ENCODE data around the gene TESMIN. TPM values are rescaled to one million over a fixed set of nuclear protein-coding genes. Genes with fewer than 3 reads are reported as not detected.

TESMIN gene
- total RNA-seq, 1 experiment from 2014 or later, result 8.0 TPM

DNA sequence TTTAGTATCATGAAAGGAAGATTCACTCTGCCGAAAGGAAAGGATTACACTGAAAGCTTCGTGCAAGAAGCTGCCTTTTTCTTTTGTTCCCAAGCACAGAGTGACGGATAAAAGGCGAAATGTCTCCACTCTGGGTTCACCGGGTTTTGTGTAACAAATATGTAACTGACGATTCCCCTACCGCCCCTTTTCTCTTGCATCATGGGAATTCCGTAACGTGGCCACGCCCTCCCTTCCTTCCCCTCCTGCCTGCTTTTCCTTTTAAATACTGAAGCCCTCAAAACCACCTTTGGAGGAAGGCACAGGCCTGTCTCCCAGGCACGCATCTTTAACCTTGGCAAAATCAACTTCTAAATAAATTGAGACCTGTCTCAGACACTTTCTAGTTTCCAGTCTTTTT is 16.4 kb upstream of the TESMIN start:
- TF ChIP-seq EZH2 (IDR thresholded peaks at IDR 0.05; ENCODE audit: borderline replicate concordance, low read depth, low read length, poor library complexity, severe bottlenecking) (no peak), CTCF (conservative IDR thresholded peaks at IDR 0.05; ENCODE audit: low read depth, low read length) (no peak)
- ChIA-PET POLR2A (ENCODE audit: low non-redundant PET) (no interaction called here), CTCF (no interaction called here)
- H3K4me3 ChIP-seq (ENCODE audit: low read depth, low read length, poor library complexity, severe bottlenecking), result no peak overlapping the region
- peaks cover 4% of the 10 kb centered on the region for H3K4me1 ChIP-seq (ENCODE audit: insufficient read depth, low read length, poor library complexity, severe bottlenecking)
- H3K27me3 ChIP-seq (replicated peaks; ENCODE audit: insufficient read depth, low read depth, low read length, poor library complexity), result no peaks in the 10 kb centered on the region
- BruUV-seq (replicated peaks), result no TSS peak
- H3K36me3 ChIP-seq (ENCODE audit: insufficient read depth, low read length, poor library complexity, severe bottlenecking), result no peaks in the 10 kb centered on the region
- H3K27ac ChIP-seq (ENCODE audit: low read depth, low read length, poor library complexity, severe bottlenecking), result no peak overlapping the region
- intact Hi-C loops (cut with micrococcal nuclease; ENCODE audit: unreplicated experiment), result no loop called here
- DNase-seq (ENCODE audit: low spot score), result no peak
- no peaks in the 10 kb centered on the region for H3K9me3 ChIP-seq (ENCODE audit: low read depth, low read length, poor library complexity, severe bottlenecking)

GRCh38 chr11:68766786-68767185 is 15.5 kb upstream of the TESMIN start:
- CTCF ChIA-PET, result no interaction called here
- no peak overlapping the region for H3K4me3 ChIP-seq (ENCODE audit: low read depth, low read length, poor library complexity, severe bottlenecking)
- no peaks in the 10 kb centered on the region for H3K36me3 ChIP-seq (ENCODE audit: insufficient read depth, low read length, poor library complexity, severe bottlenecking)
- H3K27ac ChIP-seq (ENCODE audit: low read depth, low read length, poor library complexity, severe bottlenecking), result no peak overlapping the region
- BruUV-seq (replicated peaks), result no TSS peak
- H3K4me1 ChIP-seq (ENCODE audit: insufficient read depth, low read length, poor library complexity, severe bottlenecking), result peaks cover 4% of the 10 kb centered on the region
- no peaks in the 10 kb centered on the region for H3K9me3 ChIP-seq (ENCODE audit: low read depth, low read length, poor library complexity, severe bottlenecking)
- TF ChIP-seq CTCF (conservative IDR thresholded peaks at IDR 0.05; ENCODE audit: low read depth, low read length) (no peak), EZH2 (IDR thresholded peaks at IDR 0.05; ENCODE audit: borderline replicate concordance, low read depth, low read length, poor library complexity, severe bottlenecking) (no peak)
- DNase-seq (ENCODE audit: low spot score), result no peak
- H3K27me3 ChIP-seq (replicated peaks; ENCODE audit: insufficient read depth, low read depth, low read length, poor library complexity), result no peaks in the 10 kb centered on the region
- intact Hi-C loops (cut with micrococcal nuclease; ENCODE audit: unreplicated experiment), result no loop called here
- POLR2A ChIA-PET (ENCODE audit: low non-redundant PET), result no interaction called here

DNA sequence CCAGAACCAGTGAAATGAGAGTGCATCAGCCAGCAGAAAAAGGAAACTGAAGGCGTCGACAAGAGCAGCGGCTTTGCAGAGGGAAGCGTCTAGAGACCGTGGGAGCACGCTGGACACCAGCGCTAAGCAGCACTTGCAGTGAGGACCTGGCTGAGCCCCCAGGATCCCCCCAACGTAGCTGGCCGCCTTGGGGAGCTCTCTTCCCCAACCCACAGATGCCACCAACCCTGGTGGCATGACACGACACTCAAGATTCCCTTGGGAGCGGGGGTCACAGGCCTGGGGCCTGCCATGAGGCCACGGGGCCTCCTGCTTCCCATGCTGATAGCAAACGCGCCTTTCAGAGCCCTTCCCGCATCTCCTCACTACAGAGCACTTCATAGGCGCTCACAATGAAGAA is 13.4 kb upstream of the TESMIN start:
- CTCF ChIA-PET, result no interaction called here

More for the DNA sequence above, 13.4 kb upstream of the TESMIN start:
- DNase-seq (ENCODE audit: low spot score), result no peak
- Histone ChIP-seq H3K27me3 (replicated peaks; ENCODE audit: insufficient read depth, low read depth, low read length, poor library complexity) (no peaks in the 10 kb centered on the region), H3K4me3 (ENCODE audit: low read depth, low read length, poor library complexity, severe bottlenecking) (no peak overlapping the region), H3K9me3 (ENCODE audit: low read depth, low read length, poor library complexity, severe bottlenecking) (no peaks in the 10 kb centered on the region), H3K36me3 (ENCODE audit: insufficient read depth, low read length, poor library complexity, severe bottlenecking) (no peaks in the 10 kb centered on the region), H3K4me1 (ENCODE audit: insufficient read depth, low read length, poor library complexity, severe bottlenecking) (peaks cover 4% of the 10 kb centered on the region), H3K27ac (ENCODE audit: low read depth, low read length, poor library complexity, severe bottlenecking) (no peak overlapping the region)
- POLR2A ChIA-PET (ENCODE audit: low non-redundant PET), result no interaction called here
- no TSS peak for BruUV-seq (replicated peaks)
- intact Hi-C loops (cut with micrococcal nuclease; ENCODE audit: unreplicated experiment), result no loop called here
- TF ChIP-seq EZH2 (IDR thresholded peaks at IDR 0.05; ENCODE audit: borderline replicate concordance, low read depth, low read length, poor library complexity, severe bottlenecking) (no peak), CTCF (conservative IDR thresholded peaks at IDR 0.05; ENCODE audit: low read depth, low read length) (no peak)
